GM20000 (cell line): ENCODE results near the gene EFNA5.

ENCODE experiments used
- DNase-seq: peaks from one replicate; pipeline ENCODE4 v3.0.0; 2012; ENCODE audit warnings: low spot score
- CTCF ChIP-seq: IDR thresholded peaks from 2 replicates; pipeline ENCODE4 v1.5.1; 2012; ENCODE audit warnings: mild to moderate bottlenecking, control low read depth; ENCODE audit errors: extremely low read depth, missing control alignments

Gene EFNA5

GRCh38 chr5:107368615-107369014 lies 302.1 kb downstream of the EFNA5 start:
- no peak for DNase-seq
- no peak for TF ChIP-seq CTCF

- DNase-seq = no peak
Measured at GRCh38 chr5:107367939-107368338, 302.8 kb downstream of the EFNA5 start.

GRCh38 chr5:107367480-107367879 lies 303.3 kb downstream of the EFNA5 start:
- DNase-seq = no peak
- TF ChIP-seq CTCF = no peak

More at GRCh38 chr5:107367939-107368338, 302.8 kb downstream of the EFNA5 start:
- TF ChIP-seq CTCF = no peak

- no peak for TF ChIP-seq CTCF
- no peak for DNase-seq
Measured at GRCh38 chr5:107365320-107366109, 305.2 kb downstream of the EFNA5 start.

- DNase-seq = no peak
- TF ChIP-seq CTCF = no peak
Measured at GRCh38 chr5:107364443-107365319, 306.1 kb downstream of the EFNA5 start.

- no peak for TF ChIP-seq CTCF
Measured at GRCh38 chr5:107363768-107364167, 307.0 kb downstream of the EFNA5 start.

GRCh38 chr5:107361945-107362344 lies 308.8 kb downstream of the EFNA5 start:
- DNase-seq = no peak

More at GRCh38 chr5:107363768-107364167, 307.0 kb downstream of the EFNA5 start:
- DNase-seq = no peak

More at GRCh38 chr5:107361945-107362344, 308.8 kb downstream of the EFNA5 start:
- TF ChIP-seq CTCF = no peak
